Adrenal gland (tissue), 12 donors: Measurements from ENCODE around the gene GOLGA7B. TPM values are rescaled to one million over a fixed set of nuclear protein-coding genes. Genes with fewer than 3 reads are reported as not detected.

Experiments
- DNase-seq, 7 donors: peaks; one replicate each; pipeline ENCODE4 v3.0.0-alpha.2; 2019 to 2020
- H3K27ac ChIP-seq, 5 donors: fragments of 200-600 bp; sonication (generic) in 4 of 5; 1 replicate in 3 of 5; 2 replicates in 2 of 5; pipeline versions ENCODE4 v1.5.1 to v1.8.0; 2016 to 2020; ENCODE audit warnings: mild to moderate bottlenecking in 1 of 5
- H3K27me3 ChIP-seq: fragments of 200-600 bp; 2 replicates; pipeline ENCODE4 v1.8.0; 2021
- H3K36me3 ChIP-seq, 2 donors: fragments of 200-600 bp; replicated peaks in 1 of 2; 1 replicate in 1 of 2; 2 replicates in 1 of 2; pipeline versions ENCODE4 v1.5.1 to v1.8.0; 2018 to 2022
- H3K4me1 ChIP-seq, 2 donors: fragments of 200-600 bp; replicated peaks in 1 of 2; 1 replicate in 1 of 2; 2 replicates in 1 of 2; pipeline versions ENCODE4 v1.5.1 to v1.8.0; 2018 to 2021
- H3K4me3 ChIP-seq, 4 donors: fragments of 200-600 bp; sonication (generic) in 3 of 4; one replicate each; pipeline ENCODE4 v1.5.1; 2016 to 2018
- H3K9me3 ChIP-seq, 3 donors: fragments of 200-600 bp; sonication (generic) in 1 of 3; replicated peaks in 1 of 3; 1 replicate in 2 of 3; 2 replicates in 1 of 3; pipeline versions ENCODE4 v1.5.1 to v1.8.0; 2016 to 2021
- POLR2A ChIP-seq, 2 donors: fragments of 450-650 bp; IDR thresholded peaks; one replicate each; pipeline ENCODE4 v1.6.1; 2017; ENCODE audit warnings: antibody characterized with exemption in 2 of 2, mild to moderate bottlenecking in 2 of 2, moderate library complexity in 1 of 2
- WGBS, 4 donors: extraction: QIAGEN DNeasy Blood & Tissue Kit in 2 of 4; methylation state at CpG; one replicate each; pipeline versions ENCODE4 v1.1.5 to v1.1.7; 2013 to 2017; 5-methylcytosine and 5-hydroxymethylcytosine counted together
- intact Hi-C, 2 donors: fragments of 100-400 bp; cut with DNase I; formaldehyde crosslinking; loops; one replicate each; pipeline versions ENCODE4 v1.14.1 to v1.15.0; 2022 to 2023
- polyA plus RNA-seq, 3 donors: library from polyadenylated mRNA; stranded (reverse); fragments of 200-250 nt in 2 of 3; fragments of 350-450 nt in 1 of 3; fragmentation: Illumina TruSeq in 1 of 3; extraction: RNeasy Lipid Tissue Mini Kit (QIAGEN cat#74804) in 1 of 3; gene quantifications; one replicate each; pipeline ENCODE4 v1.2.3, GENCODE V29; 2013 to 2014
- total RNA-seq, 9 donors: library from RNA; depleted of rRNA in 4 of 9; stranded (reverse); fragments of >200 nt in 4 of 9; fragments of 120-200 nt in 1 of 9; fragmentation: NEBNext Ultra II Directional in 1 of 9; extraction: Animal tissue kit (Norgen Biotek cat#: 25700) in 1 of 9; gene quantifications; one replicate each; pipeline versions ENCODE4 v1.1.0 to v1.2.4, GENCODE V29; 2013 to 2023
- TF ChIP-seq, protein P1 (sequence below), 6 experiments: fragments of 450-650 bp in 4 of 6; fragments of 200-600 bp in 2 of 6; sonication (generic) in 1 of 6; IDR thresholded peaks; 1 replicate in 5 of 6; 2 replicates in 1 of 6; pipeline versions ENCODE4 v1.5.1 to v1.8.0; 2016 to 2021; ENCODE audit warnings: antibody characterized with exemption in 6 of 6, mild to moderate bottlenecking in 2 of 6, moderate library complexity in 1 of 6
- donor health status: healthy with polysubstance abuse.
- donor health status: Bipolar disorder and iron deficiency.
- donor health status: DM: yes; HTN: yes; CAD: no.
- donor health status: DM: no; HTN: no; CAD: no.
- donor health status: DM: no; HTN: no; CAD: no.
- donor health status: DM: yes; HTN: yes; CAD: no.

GOLGA7B gene
- total and polyA plus RNA-seq, 12 donors = 0.06 to 20.3 (median 1.1) TPM

DNA sequence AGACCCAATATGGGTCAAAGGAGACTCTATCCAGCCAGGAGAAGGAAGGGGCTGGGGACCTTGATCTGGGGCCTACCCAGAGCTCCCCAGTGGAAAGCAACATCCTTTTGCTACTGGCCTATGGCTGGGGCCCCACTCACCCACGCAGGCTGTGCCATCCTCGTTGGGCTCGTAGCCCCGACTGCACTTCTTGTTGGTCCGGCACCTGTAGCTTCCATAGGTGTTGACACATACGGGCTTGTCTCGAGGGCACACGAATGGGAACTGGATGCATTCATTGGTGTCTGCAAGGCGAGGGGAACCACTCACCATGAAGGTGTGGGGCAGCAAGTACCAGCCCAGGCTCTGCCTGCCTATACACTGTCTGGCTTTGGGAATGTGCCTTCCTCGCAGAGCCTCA, 30.5 kb downstream of the GOLGA7B start:
- H3K27me3 ChIP-seq = no peaks in the 10 kb centered on the region
- no peak overlapping the region for H3K4me3 ChIP-seq
- H3K27ac ChIP-seq = no peak overlapping the region
- no peak for DNase-seq
- H3K36me3 ChIP-seq = no peaks in the 10 kb centered on the region
- intact Hi-C loops = no loop called here
- H3K4me1 ChIP-seq = no peaks in the 10 kb centered on the region
- 81 to 93% (median 92%) methylated on average over 10 of the region's 10 CpGs for WGBS, 4 donors
- no peak for TF ChIP-seq POLR2A (IDR thresholded peaks at IDR 0.05)
- TF ChIP-seq, protein P1, sequence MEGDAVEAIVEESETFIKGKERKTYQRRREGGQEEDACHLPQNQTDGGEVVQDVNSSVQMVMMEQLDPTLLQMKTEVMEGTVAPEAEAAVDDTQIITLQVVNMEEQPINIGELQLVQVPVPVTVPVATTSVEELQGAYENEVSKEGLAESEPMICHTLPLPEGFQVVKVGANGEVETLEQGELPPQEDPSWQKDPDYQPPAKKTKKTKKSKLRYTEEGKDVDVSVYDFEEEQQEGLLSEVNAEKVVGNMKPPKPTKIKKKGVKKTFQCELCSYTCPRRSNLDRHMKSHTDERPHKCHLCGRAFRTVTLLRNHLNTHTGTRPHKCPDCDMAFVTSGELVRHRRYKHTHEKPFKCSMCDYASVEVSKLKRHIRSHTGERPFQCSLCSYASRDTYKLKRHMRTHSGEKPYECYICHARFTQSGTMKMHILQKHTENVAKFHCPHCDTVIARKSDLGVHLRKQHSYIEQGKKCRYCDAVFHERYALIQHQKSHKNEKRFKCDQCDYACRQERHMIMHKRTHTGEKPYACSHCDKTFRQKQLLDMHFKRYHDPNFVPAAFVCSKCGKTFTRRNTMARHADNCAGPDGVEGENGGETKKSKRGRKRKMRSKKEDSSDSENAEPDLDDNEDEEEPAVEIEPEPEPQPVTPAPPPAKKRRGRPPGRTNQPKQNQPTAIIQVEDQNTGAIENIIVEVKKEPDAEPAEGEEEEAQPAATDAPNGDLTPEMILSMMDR (IDR thresholded peaks at IDR 0.05) = no peak
- H3K9me3 ChIP-seq = no peaks in the 10 kb centered on the region

DNA sequence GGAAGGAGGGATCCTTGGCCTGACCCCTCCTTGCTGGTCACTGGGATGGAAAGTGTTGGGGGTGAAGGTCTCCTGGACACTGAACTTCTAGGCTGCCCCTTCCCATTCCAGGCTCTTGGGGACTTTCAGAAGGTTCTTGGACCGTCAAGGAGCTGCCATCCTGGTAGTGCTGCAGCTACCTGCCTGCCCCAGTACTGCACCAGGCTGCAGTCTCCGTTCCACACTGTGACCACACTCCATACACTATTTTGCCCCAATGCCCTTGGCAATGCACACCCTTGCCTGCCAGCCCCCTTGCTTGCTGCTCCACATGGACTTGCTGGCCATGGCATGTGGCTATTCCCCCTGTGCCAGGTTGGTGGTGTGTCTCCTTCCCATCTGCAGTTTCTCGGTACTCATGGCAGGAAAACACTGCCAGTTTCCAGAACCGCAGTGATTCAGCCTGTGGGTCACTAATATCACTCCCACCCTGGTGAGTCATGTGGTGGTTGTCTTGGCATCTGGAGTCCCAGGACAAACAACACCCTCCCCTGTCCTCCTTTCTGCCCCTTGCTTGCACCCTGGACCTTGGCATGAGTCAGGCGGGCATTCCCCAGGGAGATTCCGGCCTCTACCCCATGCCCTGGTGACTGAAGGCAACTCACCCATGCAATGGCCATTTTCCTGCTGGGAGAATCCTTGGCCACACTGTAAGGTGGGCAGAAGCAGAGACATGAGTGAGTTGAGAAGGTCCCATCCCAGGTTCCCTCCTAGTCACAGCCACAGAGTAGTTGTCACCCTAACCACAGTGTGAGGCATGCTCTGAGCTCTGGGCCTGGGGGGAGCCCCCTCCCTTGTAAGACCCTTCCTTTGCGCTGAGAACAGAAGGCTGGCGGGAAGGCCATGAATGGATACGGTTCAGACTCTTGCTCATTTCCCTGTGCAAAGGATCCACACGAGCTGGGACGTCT, 32.8 kb downstream of the GOLGA7B start:
- no peaks in the 10 kb centered on the region for H3K4me1 ChIP-seq
- no peaks in the 10 kb centered on the region for H3K9me3 ChIP-seq
- no peak for TF ChIP-seq POLR2A (IDR thresholded peaks at IDR 0.05)
- TF ChIP-seq, protein P1 (IDR thresholded peaks at IDR 0.05) = no peak
- H3K36me3 ChIP-seq = no peaks in the 10 kb centered on the region
- H3K27ac ChIP-seq = no peak overlapping the region
- intact Hi-C loops = no loop called here
- peak in 6 of 7 donors; percentile 63 to 89 (median 72) for DNase-seq
- H3K27me3 ChIP-seq = no peaks in the 10 kb centered on the region
- WGBS, 4 donors = 69 to 76% (median 73%) methylated on average over 8 to 11 of the region's 11 CpGs
- H3K4me3 ChIP-seq = no peak overlapping the region

DNA sequence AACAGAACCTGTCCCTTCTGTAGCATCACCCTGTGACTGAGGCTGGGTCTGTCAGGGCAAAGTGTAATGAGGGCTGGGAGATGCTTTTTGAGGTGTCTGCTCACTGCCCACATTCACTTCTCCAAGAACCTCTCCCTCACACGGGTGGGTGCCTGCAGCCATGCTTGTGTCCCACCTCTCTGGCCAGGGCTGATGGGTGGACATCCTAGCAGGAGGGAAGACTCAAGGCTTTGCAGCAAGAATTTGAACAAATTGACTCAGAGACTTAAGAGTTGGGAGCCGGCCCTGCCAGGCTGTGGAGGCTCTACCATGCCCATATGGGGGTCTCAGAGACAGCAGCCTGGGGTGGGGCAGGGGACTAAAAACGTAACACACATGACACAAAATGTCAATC, 33.4 kb downstream of the GOLGA7B start:
- DNase-seq = no peak
- TF ChIP-seq, protein P1 (IDR thresholded peaks at IDR 0.05) = no peak
- no peak overlapping the region for H3K27ac ChIP-seq
- WGBS, 4 donors = 56 to 82% (median 71%) methylated on average over 3 of the region's 3 CpGs
- no peaks in the 10 kb centered on the region for H3K4me1 ChIP-seq
- H3K9me3 ChIP-seq = no peaks in the 10 kb centered on the region
- no peaks in the 10 kb centered on the region for H3K27me3 ChIP-seq
- H3K4me3 ChIP-seq = no peak overlapping the region
- H3K36me3 ChIP-seq = no peaks in the 10 kb centered on the region
- intact Hi-C loops = no loop called here

DNA sequence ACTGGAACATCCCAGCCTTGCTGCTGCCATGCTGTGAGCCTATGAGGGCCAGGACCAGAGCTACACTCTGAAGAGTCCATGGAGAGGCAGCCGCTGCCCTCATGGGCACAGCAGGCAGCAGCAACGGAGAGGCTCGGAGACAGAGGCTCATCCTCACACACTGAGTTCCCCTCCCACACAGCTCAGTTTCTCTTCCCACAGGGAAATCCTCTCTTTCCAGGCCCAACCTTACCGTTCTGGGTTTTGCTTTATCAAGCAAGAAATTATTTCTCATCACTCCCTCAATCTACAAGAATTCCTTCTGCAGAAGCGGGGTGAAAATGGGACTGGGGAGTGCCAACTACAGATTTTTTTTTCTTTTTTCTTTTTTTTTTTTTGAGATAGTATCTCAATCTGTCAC, 36.6 kb downstream of the GOLGA7B start:
- TF ChIP-seq, protein P1 (IDR thresholded peaks at IDR 0.05) = no peak
- no peak for TF ChIP-seq POLR2A (IDR thresholded peaks at IDR 0.05)
- DNase-seq = no peak
- Histone ChIP-seq H3K27me3 (no peaks in the 10 kb centered on the region), H3K4me3 (no peak overlapping the region), H3K9me3 (no peaks in the 10 kb centered on the region), H3K36me3 (no peaks in the 10 kb centered on the region), H3K27ac (no peak overlapping the region), H3K4me1 (no peaks in the 10 kb centered on the region)
- WGBS, 4 donors = 72 to 81% (median 78%) methylated on average over 5 of the region's 5 CpGs
- intact Hi-C loops = no loop called here
